Mammary epithelial cell (primary cell): ENCODE data around the gene PCGF1.

Experiments used
- EZH2 ChIP-seq: IDR thresholded peaks from 2 replicates; pipeline ENCODE4 v1.6.1; 2012; ENCODE audit warnings: low read length, inconsistent platforms, borderline replicate concordance
- TF ChIP-seq, protein P1 (sequence below), 2 donors: IDR thresholded peaks in 1 of 2; conservative IDR thresholded peaks in 1 of 2; 2 replicates each; pipeline ENCODE4 v1.5.1; 2011 to 2012; ENCODE audit warnings: inconsistent platforms in 2 of 2, low read length in 2 of 2, mild to moderate bottlenecking in 2 of 2, control low read depth in 1 of 2, low read depth in 1 of 2; ENCODE audit not compliant: insufficient read depth in 1 of 2; ENCODE audit errors: extremely low read depth in 1 of 2

DNA sequence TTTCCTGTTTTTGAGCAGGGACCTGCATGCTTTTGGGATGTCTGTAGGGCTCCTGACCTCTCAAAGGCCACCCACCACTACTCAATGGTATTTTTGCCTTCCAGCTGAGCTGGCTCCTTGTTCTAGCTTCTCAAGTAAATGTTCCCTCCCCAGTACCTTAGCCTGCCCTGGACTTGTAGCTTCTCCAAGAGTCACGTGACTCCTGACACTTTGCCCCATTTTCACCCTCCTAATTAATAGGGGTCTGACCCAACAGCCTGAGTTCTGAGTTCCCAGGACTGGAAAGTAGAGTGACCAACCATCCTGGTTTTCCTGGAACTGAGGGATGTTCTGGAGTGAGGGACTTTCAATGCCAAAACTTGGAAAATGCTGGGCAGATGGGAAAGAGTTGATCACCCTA lies 12.1 kb downstream of the PCGF1 start:
- TF ChIP-seq, protein P1, sequence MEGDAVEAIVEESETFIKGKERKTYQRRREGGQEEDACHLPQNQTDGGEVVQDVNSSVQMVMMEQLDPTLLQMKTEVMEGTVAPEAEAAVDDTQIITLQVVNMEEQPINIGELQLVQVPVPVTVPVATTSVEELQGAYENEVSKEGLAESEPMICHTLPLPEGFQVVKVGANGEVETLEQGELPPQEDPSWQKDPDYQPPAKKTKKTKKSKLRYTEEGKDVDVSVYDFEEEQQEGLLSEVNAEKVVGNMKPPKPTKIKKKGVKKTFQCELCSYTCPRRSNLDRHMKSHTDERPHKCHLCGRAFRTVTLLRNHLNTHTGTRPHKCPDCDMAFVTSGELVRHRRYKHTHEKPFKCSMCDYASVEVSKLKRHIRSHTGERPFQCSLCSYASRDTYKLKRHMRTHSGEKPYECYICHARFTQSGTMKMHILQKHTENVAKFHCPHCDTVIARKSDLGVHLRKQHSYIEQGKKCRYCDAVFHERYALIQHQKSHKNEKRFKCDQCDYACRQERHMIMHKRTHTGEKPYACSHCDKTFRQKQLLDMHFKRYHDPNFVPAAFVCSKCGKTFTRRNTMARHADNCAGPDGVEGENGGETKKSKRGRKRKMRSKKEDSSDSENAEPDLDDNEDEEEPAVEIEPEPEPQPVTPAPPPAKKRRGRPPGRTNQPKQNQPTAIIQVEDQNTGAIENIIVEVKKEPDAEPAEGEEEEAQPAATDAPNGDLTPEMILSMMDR (conservative IDR thresholded peaks at IDR 0.05 in 1 of 2, IDR thresholded peaks at IDR 0.05 in 1 of 2; ENCODE audit: extremely low read depth in 1 of 2, insufficient read depth in 1 of 2, low read depth in 1 of 2, low read length in 2 of 2) = no peak
- no peak for TF ChIP-seq EZH2
